ENCODE data around the gene KBTBD12.

Gene KBTBD12

DNA sequence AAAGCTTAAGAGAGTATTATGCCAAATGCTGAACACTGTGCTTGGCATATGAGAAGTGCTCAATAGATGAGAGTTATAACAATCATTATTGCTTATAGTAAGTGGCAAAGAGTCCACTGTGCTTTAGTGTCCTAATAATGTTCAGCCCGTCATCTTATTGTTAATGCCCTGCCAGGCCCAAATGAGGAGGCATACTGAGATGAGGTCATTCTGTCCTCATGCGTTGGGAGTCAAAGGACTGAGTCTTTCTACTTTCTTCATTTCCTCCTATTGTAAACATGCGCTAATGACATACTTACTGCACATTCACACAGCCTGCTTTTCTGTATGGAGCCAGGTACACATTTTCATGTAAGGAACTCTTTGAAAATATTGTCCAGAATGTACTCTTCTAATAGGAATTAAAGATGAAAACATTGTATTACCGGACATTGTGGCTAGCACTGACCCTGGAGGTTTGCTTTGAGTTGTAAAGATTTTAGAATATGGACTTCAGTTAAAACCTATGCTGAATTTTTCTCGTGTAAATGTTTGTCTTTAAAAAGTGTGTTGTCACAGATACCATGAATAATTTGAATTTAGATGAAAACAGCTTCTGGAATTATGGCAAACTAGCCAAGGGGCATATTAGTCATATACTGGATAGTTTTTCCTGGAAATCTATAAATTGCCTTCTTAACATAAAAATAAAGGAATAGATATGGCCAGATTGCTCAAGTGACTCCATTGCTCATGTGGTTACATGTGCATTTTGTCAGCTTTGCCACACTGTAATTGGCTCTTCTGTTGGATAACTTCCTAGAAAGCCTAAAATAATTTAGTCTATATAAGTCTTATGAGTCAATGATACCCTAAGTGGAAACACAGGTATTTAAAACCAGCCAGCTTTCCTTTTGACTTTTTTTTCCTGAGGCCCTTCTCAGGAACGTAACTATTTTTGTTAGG is 38.3 kb downstream of the KBTBD12 start:
- no peak for DNase-seq

DNA sequence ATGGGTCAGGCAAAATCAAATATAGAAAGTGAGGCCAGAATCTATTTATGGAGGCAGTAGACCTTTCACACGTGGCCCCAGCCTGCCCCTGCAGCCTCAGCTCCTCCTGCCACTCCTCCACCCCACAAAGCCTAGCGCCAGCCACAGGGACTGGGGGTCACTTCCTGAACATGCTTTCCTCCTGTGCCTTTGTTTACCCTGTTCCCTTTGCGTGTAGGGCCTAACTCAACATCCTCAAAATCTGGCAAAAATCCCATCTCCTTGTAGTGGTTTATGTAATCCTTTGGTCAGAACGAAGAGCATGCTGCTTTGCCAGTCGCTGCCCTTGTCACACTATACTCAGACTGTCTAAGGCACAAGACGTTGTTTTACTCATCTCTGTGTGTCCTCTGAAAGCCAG is 39.6 kb downstream of the KBTBD12 start:
- DNase-seq: no peak

DNA sequence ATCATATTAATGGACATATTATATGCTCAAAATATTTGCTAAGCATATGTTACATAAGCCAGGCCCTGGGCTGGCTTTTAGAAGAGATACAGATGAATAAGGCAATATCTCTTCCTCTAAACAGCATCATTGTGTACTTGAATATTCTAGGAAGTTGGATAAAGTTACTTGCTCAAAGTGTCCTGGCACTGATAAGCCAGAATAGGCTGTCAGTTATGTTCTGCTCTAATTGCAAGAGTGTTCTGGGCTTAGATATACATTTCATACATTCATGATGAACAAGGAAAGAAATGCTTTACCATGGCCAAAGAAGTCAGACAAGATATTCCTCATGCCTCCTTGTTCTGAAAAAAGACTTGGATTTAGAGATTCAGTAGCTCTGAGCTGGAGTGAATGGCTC is 40.7 kb downstream of the KBTBD12 start:
- no peak for DNase-seq

DNA sequence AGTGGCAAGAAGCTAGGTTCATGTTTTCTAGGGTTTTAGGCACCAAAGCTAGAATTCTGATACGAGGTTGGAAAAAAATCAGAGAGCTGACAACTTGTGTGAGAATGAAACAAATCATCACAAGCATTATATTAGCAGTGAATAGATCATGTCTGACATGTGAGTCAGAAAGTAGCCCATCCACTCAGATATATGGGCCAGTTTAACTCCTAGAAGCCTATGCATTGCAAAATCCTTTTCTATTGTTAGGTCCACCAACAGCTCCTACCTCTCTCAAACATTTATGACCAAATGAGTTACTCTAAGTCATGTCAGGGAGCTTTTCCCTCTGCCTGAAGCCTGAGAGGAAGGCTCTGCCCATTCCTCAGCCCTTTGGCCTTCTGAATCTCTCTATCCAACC is 44.0 kb downstream of the KBTBD12 start:
- DNase-seq: no peak

DNA sequence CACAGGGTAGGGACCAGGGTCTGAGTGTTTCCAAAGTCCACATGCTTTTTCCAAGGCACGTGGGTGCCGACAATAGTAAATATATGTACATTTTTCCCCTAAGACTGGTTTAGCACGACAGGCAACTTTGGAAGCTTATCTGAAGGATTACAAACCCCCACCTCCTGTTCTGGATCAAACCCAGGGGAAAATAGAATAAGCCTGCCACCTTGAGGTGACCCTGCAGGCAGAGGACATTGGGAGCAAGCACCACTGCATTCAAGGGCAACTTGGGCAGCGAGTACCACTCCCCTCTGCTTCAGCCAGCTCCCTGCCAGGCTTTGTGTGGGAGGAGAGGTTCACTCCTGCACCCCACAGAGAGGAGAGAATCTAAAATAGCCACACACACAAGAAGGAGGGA is 44.8 kb downstream of the KBTBD12 start:
- DNase-seq: no peak

DNA sequence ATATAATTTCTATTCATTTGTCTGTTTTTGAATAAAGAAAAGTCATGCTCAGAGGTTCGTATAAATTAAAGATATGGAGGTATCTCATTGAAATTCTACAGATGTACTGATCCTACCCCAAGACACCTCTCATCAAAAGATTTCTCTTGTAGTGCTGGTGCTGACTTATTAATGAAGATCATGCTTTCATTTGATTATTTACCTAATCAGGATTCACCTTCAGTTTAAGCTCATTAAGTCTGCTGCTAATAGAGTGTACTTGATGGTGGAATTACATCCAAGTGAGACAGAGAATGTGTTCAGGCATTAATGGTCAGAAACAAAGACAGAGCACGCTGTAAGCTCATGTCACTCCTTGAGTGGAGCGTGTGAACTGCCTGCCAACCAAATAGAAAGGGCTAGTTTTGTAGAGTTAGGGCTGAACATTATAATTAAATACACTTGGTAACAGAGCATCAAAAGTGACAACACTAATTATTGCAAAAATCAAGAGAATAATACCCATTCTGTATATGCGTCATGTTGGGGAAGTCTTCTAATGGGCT is 45.5 kb downstream of the KBTBD12 start:
- no peak for DNase-seq

DNA sequence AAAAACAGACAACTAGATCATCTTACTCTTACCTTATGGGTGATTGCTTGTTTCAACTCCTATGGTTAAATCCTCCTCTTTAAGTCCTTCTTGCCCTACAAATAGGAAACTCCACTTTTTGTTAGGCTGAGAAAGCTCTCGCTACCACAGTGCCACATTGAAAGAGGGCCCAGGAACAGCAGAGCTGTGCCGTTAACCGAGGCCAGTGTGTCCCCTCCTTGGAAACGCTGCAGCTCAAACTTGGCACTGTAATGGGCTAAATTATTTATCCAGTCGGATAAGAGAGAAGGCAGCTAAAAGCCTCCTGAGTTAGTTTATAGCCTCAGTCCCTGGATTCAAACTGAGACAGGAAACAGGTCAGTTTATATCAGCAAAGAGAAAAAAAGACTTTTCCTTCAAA is 46.1 kb downstream of the KBTBD12 start:
- DNase-seq: no peak

DNA sequence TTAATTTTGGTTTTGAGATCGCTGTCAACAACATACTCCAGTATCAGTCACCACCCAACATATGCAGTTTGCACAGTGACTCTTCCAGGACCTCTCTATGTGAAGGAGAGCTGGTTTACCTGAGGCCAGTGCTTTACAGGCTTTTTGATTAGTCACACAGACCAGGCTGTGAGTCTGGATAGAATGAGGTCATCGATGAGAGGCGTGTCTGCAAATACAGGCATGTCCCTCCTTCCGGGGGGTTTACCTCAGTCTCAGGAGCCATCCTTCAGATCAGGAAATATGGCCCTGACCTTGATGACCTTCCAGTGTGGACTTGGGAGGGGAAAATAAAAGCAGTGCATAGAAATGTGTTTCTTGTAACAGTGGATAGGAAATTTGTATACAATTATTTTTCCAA is 46.9 kb downstream of the KBTBD12 start:
- DNase-seq: no peak

DNA sequence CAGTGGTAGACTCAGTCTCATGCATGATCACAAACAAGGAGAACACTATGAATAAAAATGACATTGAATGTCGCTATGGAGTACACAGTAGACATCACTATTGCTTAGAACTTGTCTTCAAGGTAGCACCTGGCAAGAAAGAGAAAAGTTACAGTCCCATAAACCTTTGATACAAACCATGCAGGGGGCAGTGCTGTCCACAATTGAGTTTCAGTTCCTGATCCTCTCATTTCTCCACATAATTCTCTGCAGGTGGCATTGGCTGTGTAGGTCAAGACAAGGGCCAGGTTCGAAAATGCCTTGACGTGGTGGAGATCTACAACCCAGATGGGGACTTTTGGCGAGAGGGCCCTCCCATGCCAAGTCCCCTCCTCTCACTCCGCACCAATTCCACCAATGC is 47.9 kb downstream of the KBTBD12 start:
- DNase-seq: no peak

DNA sequence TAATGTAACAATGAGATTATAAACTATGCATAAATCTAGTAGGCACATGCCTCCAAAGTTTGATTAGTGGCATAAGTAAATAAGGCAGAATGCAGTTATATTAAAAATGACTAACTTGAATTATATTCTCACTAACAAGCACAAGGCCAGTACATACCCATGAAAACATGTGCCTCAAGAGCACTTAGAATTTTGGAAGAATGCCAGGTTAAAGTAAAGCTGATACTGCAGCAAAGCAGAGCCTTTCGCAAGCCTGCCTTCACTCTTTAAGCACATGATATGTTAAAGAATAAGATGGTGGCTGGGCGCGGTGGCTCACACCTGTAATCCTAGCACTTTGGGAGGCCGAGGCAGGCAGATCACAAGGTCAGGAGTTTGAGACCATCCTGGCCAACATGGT is 49.0 kb downstream of the KBTBD12 start:
- DNase-seq: no peak

DNA sequence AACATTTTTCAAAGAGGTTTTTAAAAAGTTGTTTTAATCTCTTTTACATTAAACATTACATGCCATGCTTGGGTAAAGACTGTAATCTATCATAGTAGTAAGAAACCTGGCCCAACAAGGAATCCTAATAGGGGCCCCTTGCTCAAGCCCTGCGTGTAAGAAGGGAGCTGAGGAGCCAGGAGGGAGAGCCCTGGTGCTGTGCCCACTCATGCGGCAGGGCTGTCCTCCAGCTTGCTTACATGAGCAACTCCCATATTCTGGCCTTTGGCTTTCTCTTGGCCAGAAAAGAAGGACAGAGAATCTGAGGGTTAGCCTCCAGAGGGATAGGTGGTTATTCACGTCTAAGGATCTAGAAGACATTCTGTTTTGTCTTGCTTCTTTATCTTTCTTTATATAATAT is 49.8 kb downstream of the KBTBD12 start:
- DNase-seq: no peak

DNA sequence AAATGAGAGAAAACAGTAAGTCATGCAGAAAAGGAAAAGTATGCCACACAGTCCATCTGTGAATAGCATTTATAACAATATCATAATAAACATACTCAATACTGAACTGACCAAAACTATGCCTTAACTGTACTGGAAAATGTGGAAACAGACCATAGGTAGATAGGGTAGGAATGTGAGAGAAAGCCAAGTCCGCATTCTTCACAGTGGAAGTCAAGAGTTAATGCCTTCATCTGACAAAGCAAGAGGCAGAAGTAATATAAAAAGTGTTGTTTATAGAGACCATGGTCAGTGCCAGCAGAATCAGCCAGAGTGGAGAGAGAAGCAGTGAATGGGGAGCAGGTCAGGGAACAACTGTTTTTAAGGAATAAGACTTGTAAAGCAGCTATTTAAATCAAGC is 52.3 kb downstream of the KBTBD12 start:
- DNase-seq: no peak

DNA sequence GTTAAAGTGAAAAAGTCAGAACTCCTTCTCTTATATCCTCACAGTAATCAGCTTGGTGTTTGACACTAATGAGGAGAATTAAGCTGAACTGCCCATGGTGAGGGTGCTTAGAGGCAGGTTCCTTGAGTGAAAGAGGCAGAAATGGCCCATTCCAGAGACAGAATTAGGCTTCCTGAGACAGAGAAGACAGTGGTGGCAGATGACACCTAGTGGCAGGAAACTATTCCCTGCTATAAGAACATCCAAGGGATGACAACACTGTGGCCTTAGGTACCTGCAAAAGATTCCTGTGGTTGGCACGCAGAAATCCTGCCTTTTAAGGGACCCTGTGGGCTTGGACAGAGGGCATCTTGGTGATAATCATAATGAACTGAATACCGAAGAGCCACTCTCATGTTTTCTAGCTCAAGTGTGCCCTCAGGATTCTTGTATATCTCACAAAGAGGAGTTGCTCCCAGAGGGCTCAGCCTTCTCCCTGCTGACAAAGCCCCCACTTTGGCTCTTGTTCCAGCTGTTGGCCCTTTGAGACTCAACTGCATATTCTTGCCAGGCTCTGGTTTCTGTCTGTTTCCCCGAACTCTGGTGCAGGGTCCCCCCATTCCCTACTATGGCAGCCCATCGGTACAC is 56.0 kb downstream of the KBTBD12 start:
- DNase-seq: peak; percentile 17

DNA sequence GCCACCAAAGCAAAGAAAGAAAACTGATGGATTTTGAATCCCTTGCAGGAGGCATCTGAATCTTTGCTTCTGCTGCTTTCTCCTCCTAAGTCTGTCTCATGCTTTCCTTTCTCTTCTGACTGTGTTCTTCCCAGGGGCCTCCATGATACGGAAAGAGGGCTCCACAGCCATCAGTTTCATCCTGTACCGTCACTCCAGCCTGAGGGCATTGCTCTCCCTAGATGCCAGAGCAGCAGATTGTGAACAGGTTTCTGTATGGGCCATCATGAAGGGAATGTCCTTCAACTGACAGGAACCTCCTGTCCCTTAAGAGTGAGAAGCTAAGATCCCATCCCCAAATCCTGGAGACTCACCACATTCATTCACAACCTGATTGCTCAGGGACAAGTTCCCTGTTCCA is 59.2 kb downstream of the KBTBD12 start:
- DNase-seq: no peak

DNA sequence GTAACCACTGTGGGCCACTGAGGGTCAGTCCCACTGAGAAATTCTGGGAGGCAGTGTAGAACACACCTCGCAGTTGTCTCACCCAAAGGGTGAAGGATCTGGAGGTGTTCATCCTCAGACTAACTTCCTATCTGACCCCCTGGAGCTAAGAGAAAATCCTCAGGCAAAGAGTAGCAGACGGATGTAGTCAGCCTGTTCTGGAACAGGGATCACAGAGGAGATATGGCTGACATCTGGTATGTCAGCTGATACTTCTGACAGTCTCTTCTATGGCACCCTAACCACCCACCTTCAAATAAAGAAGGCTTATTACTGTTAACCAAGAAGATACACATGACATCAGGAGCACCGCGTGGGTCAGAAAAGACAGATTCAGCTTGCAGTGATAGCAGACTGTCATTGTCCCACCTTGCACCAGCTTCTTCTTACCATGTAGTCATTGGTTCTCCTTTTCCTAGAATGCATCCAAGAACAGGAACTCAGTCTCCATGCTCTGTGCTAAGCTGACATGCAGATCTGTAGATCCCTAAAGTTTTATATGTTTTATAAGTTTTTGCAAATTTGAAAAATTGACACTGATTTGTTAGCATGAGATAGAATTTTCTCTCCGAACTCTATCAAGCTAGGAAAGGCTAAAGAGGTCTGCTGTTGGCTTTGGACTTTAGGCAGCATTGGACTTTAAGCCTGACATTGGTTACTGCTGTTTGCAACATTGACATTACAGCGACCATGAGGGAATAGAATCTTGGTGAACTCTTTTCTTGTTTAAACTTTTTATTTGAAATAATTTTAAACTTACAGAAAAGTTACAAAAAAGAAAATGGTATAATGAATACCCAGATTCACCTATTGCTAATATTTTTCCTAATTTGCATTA is 60.4 kb downstream of the KBTBD12 start:
- no peak for DNase-seq

DNA sequence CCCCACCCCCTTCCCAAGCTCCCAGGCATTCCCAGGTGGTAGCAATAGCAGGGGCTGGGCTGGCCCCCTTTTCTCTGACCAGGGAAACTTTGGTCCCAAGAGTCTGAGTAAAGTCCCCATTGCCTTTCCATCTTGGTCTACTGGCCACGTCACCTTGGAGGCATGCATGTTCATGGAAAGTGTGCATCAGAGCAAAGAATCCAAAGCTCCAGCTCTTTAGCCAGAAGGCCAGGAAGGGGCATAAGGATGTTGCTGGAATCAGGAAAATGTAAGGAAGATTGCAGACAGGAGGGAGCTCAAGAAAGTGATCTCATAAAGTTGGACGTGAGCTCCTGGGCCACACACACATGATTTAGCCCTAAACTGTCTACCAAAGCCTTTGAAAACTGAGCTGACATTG is 63.6 kb downstream of the KBTBD12 start:
- DNase-seq: no peak

DNA sequence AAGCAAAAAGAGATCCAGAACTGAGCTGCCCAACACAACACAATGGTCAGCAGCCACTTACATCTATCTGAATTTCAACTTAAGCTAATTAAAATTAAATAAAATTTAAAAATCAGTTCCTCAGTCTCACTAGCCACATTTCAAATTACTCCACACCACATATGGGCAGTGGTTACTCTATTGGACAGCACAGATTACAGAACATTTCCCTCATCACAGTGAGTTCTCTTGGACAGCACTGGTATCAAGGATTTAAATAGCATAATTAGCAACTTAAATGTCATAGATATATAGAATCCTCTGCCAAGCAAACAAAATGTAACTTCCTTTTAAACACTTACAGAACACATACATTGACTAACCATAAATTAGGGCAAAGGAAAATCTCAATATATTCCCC is 64.4 kb downstream of the KBTBD12 start:
- DNase-seq: no peak

DNA sequence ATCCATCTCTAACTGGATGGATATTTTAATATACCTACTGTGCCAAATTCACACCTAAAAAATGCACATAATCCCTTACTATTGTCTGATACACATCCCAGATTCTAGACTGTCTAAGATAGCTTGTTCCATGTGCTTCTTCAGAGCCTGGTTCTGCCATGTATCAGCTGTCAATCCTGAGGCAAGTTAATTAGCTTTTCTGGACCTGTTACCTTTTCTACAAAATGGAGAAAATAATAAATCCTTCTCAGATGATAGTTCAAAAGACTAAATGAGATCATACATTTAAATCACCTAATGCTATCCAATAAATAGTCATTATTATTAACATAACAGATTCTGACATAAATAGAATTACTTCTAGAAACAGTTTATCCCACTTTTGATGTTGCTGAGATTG is 66.1 kb downstream of the KBTBD12 start:
- DNase-seq: no peak

DNA sequence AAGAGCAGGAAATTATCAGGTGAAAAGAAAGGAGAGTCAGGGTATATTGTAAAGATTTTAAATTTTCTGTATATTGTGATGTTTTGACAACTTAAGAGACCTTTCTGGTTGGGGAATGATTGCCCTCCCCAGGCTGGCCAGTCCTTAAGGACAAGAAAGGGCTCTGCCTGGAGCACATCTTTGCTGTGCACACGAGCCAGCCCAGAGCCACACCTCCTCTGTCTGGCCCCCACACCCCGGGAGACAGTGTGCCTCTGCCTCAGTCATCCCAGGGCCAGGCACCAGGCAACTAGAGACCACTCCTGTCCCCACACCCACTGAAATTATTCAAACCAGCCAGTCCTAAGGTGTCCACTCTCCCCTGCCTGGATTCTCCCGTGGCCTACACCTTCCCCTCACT is 67.1 kb downstream of the KBTBD12 start:
- no peak for DNase-seq

DNA sequence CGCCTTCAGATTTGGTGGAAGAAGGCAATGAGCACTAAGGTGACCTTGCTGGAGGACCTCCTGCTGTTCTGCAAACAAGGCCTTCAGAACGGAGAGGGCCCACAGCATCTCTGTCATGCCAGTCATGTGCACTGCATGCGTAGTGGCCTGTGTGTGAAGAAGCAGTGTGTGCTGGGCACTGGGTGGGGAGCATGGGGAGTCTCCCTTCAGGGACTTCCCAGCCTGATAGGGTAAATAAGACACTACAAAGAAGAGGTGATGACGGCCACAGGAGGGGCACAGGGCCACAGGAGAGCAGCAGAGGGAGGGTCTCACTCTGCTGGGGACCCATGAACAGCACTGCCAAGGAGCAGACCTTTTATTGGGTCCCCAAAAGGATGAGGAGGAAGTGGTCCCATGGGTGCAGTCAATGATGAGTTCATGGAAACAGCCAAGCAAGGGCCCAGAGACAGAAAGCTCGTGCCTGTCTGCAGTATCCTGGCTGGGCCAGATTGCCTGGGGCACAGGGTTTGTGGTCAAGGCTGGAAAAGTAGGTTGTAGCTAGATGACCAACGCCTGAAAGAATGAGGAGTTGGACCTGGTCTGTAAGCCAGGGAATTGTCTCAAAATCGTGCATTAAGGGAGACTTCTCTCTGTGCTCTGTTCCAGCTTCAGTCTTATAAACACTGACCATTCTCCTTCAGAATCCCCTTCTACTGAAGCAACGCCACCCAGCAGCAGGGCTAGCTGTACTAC is 69.4 kb downstream of the KBTBD12 start:
- DNase-seq: no peak

DNA sequence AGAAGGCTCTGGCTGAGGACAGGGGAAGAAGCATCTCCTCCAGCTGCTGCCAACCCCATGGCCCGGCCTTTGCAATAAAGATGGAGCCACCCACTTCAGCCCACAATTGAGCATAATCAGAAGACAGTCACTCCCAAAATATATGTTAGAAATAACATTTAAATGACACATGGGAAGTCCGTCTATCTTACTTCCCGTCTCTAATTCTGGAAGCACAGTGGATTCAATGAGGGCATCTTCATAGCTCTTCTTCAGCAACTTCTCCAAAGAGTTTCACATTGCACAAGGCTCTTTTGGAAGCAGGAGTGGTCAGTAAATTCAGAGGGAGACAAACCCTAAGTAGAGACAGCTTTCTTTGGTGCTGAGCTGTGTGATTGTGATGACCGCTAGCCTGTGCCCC is 70.2 kb downstream of the KBTBD12 start:
- no peak for DNase-seq

DNA sequence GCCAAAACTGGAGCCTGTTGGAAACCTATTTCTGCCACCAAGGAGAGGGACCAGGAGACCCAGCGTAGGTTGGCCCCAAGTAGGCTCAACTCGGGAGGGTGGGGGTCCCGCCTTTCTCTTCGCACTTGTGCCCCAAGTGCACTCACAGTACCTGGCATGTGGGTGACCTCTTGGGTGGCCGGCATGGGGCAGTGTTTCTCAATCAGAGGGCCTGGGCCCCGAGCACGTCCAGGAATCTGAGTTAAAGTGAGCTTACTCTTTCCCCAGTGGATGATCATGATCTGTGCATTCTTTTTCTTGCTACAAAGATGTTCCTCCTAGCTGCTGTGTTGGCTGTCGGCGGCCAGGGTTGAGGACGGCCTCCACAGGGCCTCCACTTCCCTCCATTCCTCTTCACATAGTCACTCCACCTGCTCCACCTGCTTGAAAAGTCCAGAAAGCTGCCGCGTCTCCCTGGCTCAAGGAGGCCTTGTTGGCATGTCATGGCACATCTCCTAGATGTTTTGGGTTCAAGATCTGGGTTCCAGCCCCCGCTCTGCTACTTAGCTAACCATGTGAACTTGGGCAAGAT is 70.7 kb downstream of the KBTBD12 start:
- no peak for DNase-seq
